Measurements from ENCODE around the gene MPI. TPM values are rescaled to one million over a fixed set of nuclear protein-coding genes. Genes with fewer than 3 reads are reported as not detected.

Gene MPI
- total RNA-seq, 1 donor from 2014 or later, result 25.9 TPM

GRCh38 chr15:74878273-74878672, 11.6 kb upstream of the MPI start:
- Histone ChIP-seq H3K27ac (ENCODE audit: low read depth, low read length) (no peak overlapping the region), H3K27me3 (ENCODE audit: insufficient read depth, low read length) (no peaks in the 10 kb centered on the region), H3K4me2 (ENCODE audit: low read length) (no peak overlapping the region), H3K4me1 (ENCODE audit: insufficient read depth, low read length) (peaks cover 3% of the 10 kb centered on the region), H4K20me1 (ENCODE audit: insufficient read depth, low read length) (no peaks in the 10 kb centered on the region), H3K9ac (ENCODE audit: low read length) (no peak overlapping the region), H2AFZ (ENCODE audit: low read depth, low read length) (no peak overlapping the region), H3K36me3 (ENCODE audit: insufficient read depth, low read length) (no peaks in the 10 kb centered on the region), H3K9me3 (ENCODE audit: insufficient read depth, low read depth, low read length) (peaks cover 5% of the 10 kb centered on the region), H3K79me2 (ENCODE audit: insufficient read depth, low read length) (no peaks in the 10 kb centered on the region), H3K4me3 (ENCODE audit: insufficient read depth, low read depth, low read length) (no peak overlapping the region)
- Mint-ChIP-seq H3K9me3 (ENCODE audit: unreplicated experiment) (no peaks in the 10 kb centered on the region), H3K27me3 (ENCODE audit: low read depth, unreplicated experiment) (peaks cover 1% of the 10 kb centered on the region), H3K36me3 (ENCODE audit: low read depth, unreplicated experiment) (peaks cover 6% of the 10 kb centered on the region), H3K27ac (ENCODE audit: unreplicated experiment) (no peak overlapping the region), H3K4me3 (ENCODE audit: unreplicated experiment) (no peak overlapping the region), H3K4me1 (ENCODE audit: low read depth, unreplicated experiment) (no peaks in the 10 kb centered on the region)
- FAIRE-seq, result no peak
- DNase-seq (ENCODE audit: low read depth), result no peak
- TF ChIP-seq CTCF (IDR thresholded peaks at IDR 0.05; ENCODE audit: insufficient read depth, low read depth, low read length) (no peak), EZH2 (IDR thresholded peaks at IDR 0.05; ENCODE audit: insufficient read depth, low read length) (no peak)

- peaks cover 5% of the 10 kb centered on the region for H3K9me3 ChIP-seq (ENCODE audit: insufficient read depth, low read depth, low read length)
- TF ChIP-seq EZH2 (IDR thresholded peaks at IDR 0.05; ENCODE audit: insufficient read depth, low read length) (no peak), CTCF (IDR thresholded peaks at IDR 0.05; ENCODE audit: insufficient read depth, low read depth, low read length) (no peak)
- no peak overlapping the region for H2AFZ ChIP-seq (ENCODE audit: low read depth, low read length)
- no peak overlapping the region for H3K4me3 ChIP-seq (ENCODE audit: insufficient read depth, low read depth, low read length)
- H3K4me2 ChIP-seq (ENCODE audit: low read length), result no peak overlapping the region
- no peaks in the 10 kb centered on the region for H3K36me3 ChIP-seq (ENCODE audit: insufficient read depth, low read length)
- peaks cover 6% of the 10 kb centered on the region for H3K4me1 ChIP-seq (ENCODE audit: insufficient read depth, low read length)
- H3K27ac ChIP-seq (ENCODE audit: low read depth, low read length), result no peak overlapping the region
- Mint-ChIP-seq H3K36me3 (ENCODE audit: low read depth, unreplicated experiment) (peaks cover 3% of the 10 kb centered on the region), H3K4me3 (ENCODE audit: unreplicated experiment) (no peak overlapping the region), H3K4me1 (ENCODE audit: low read depth, unreplicated experiment) (peaks cover 7% of the 10 kb centered on the region), H3K27ac (ENCODE audit: unreplicated experiment) (no peak overlapping the region), H3K9me3 (ENCODE audit: unreplicated experiment) (no peaks in the 10 kb centered on the region), H3K27me3 (ENCODE audit: low read depth, unreplicated experiment) (no peaks in the 10 kb centered on the region)
- FAIRE-seq (no peak), DNase-seq (ENCODE audit: low read depth) (no peak)
- no peaks in the 10 kb centered on the region for H4K20me1 ChIP-seq (ENCODE audit: insufficient read depth, low read length)
- H3K27me3 ChIP-seq (ENCODE audit: insufficient read depth, low read length), result no peaks in the 10 kb centered on the region
- no peak overlapping the region for H3K9ac ChIP-seq (ENCODE audit: low read length)
- H3K79me2 ChIP-seq (ENCODE audit: insufficient read depth, low read length), result no peaks in the 10 kb centered on the region
These were observed 7.3 kb upstream of the MPI start for GRCh38 chr15:74882528-74882927.

GRCh38 chr15:74884428-74885223, 5.2 kb upstream of the MPI start:
- Mint-ChIP-seq H3K27ac (ENCODE audit: unreplicated experiment) (peak overlapping the region; percentile 72), H3K36me3 (ENCODE audit: low read depth, unreplicated experiment) (peaks cover 3% of the 10 kb centered on the region), H3K4me1 (ENCODE audit: low read depth, unreplicated experiment) (peaks cover 17% of the 10 kb centered on the region), H3K9me3 (ENCODE audit: unreplicated experiment) (no peaks in the 10 kb centered on the region), H3K4me3 (ENCODE audit: unreplicated experiment) (no peak overlapping the region), H3K27me3 (ENCODE audit: low read depth, unreplicated experiment) (no peaks in the 10 kb centered on the region)
- H3K4me1 ChIP-seq (ENCODE audit: insufficient read depth, low read length), result peaks cover 15% of the 10 kb centered on the region
- H3K36me3 ChIP-seq (ENCODE audit: insufficient read depth, low read length), result no peaks in the 10 kb centered on the region
- no peaks in the 10 kb centered on the region for H4K20me1 ChIP-seq (ENCODE audit: insufficient read depth, low read length)
- TF ChIP-seq EZH2 (IDR thresholded peaks at IDR 0.05; ENCODE audit: insufficient read depth, low read length) (no peak), CTCF (IDR thresholded peaks at IDR 0.05; ENCODE audit: insufficient read depth, low read depth, low read length) (no peak)
- H3K27ac ChIP-seq (ENCODE audit: low read depth, low read length), result no peak overlapping the region
- H3K27me3 ChIP-seq (ENCODE audit: insufficient read depth, low read length), result no peaks in the 10 kb centered on the region
- DNase-seq (ENCODE audit: low read depth) (peak; percentile 58), FAIRE-seq (no peak)
- no peak overlapping the region for H2AFZ ChIP-seq (ENCODE audit: low read depth, low read length)
- H3K4me3 ChIP-seq (ENCODE audit: insufficient read depth, low read depth, low read length), result no peak overlapping the region
- no peaks in the 10 kb centered on the region for H3K79me2 ChIP-seq (ENCODE audit: insufficient read depth, low read length)
- peak overlapping the region; percentile 56 for H3K4me2 ChIP-seq (ENCODE audit: low read length)
- H3K9me3 ChIP-seq (ENCODE audit: insufficient read depth, low read depth, low read length), result peaks cover 5% of the 10 kb centered on the region
- no peak overlapping the region for H3K9ac ChIP-seq (ENCODE audit: low read length)

Measured in astrocyte (in vitro differentiated cells and primary cell).